GM12878 (cell line): ENCODE data around the gene PGAM2. TPM values are rescaled to one million over a fixed set of nuclear protein-coding genes. Genes with fewer than 3 reads are reported as not detected.

ENCODE experiments used
- ATAC-seq: fragments of 200-7000 bp; cut with Tn5 transposase; 3 replicates; pipeline ENCODE4 v1.9.1; 2020; ENCODE audit warnings: mild to moderate bottlenecking, moderate library complexity
- BruUV-seq: library from RNA; stranded (reverse); fragments of 400-500 nt; replicated peaks from 2 replicates; lab custom pipeline; 2021; lab: Mats Ljungman, UMichigan
- CTCF ChIA-PET: fragments of 300-600 bp; sonication (Branson Sonifier 250); formaldehyde crosslinking; extraction: SDS; loops from one replicate; lab custom pipeline; 2021; ENCODE audit warnings: inconsistent platforms; lab: Yijun Ruan, JAX
- POLR2A ChIA-PET: fragments of 350-600 bp; formaldehyde crosslinking; extraction: SDS; loops from one replicate; lab custom pipeline; 2021; ENCODE audit warnings: inconsistent platforms; lab: Charles Lee
- RAD21 ChIA-PET: fragments of 300-600 bp; sonication (Branson Sonifier 250); formaldehyde crosslinking; loops from one replicate; lab custom pipeline; 2023; ENCODE audit warnings: antibody characterized with exemption; ENCODE audit not compliant: unreplicated experiment; lab: Charles Lee
- SMC1A ChIA-PET: fragments of 300-600 bp; sonication (Branson Sonifier 250); formaldehyde crosslinking; loops from one replicate; lab custom pipeline; 2023; ENCODE audit not compliant: unreplicated experiment, uncharacterized antibody; lab: Charles Lee
- DNase-seq: peaks from one replicate; pipeline ENCODE4 v3.0.0-alpha.2; 2011; ENCODE audit warnings: low read depth, low spot score
- FAIRE-seq: peaks from 3 replicates; lab custom pipeline; 2011; peaks lifted over from hg19 to GRCh38; lab: Jason Lieb, UNC
- H2AFZ ChIP-seq: 2 replicates; pipeline ENCODE4 v1.6.0; 2011; ENCODE audit warnings: low read depth, low read length, control low read depth; ENCODE audit not compliant: control insufficient read depth
- H3K27ac ChIP-seq: 2 replicates; pipeline ENCODE4 v1.5.1; 2011; ENCODE audit warnings: control low read depth; ENCODE audit not compliant: control insufficient read depth, insufficient read depth
- H3K27me3 ChIP-seq, 2 experiments: replicated peaks in 1 of 2; 2 replicates each; pipeline versions ENCODE4 v1.6.0 to v1.6.1; 2011; ENCODE audit warnings: low read length in 1 of 2; ENCODE audit not compliant: control insufficient read depth in 2 of 2, insufficient read depth in 2 of 2
- H3K36me3 ChIP-seq, 2 experiments: 2 replicates each; pipeline ENCODE4 v1.5.1; 2011; ENCODE audit warnings: low read length in 1 of 2; ENCODE audit not compliant: control insufficient read depth in 2 of 2, insufficient read depth in 2 of 2
- H3K4me1 ChIP-seq: 2 replicates; pipeline ENCODE4 v1.6.1; 2011; ENCODE audit warnings: mild to moderate bottlenecking, low read length, moderate library complexity, mixed read lengths; ENCODE audit not compliant: control insufficient read depth, insufficient read depth
- H3K4me2 ChIP-seq: 2 replicates; pipeline ENCODE4 v1.6.0; 2011; ENCODE audit warnings: control low read depth; ENCODE audit not compliant: control insufficient read depth, insufficient read depth
- H3K4me3 ChIP-seq: fragments of 200-600 bp; sonication (generic); 2 replicates; pipeline ENCODE4 v1.5.1; 2016
- H3K79me2 ChIP-seq: 2 replicates; pipeline ENCODE4 v1.6.0; 2011; ENCODE audit warnings: low read length; ENCODE audit not compliant: control insufficient read depth, insufficient read depth
- H3K9ac ChIP-seq: 2 replicates; pipeline ENCODE4 v1.8.0; 2011; ENCODE audit warnings: low read length, control low read depth, mixed read lengths; ENCODE audit not compliant: control insufficient read depth, insufficient read depth
- H3K9me3 ChIP-seq: replicated peaks from 3 replicates; pipeline ENCODE4 v1.5.1; 2011; ENCODE audit warnings: mild to moderate bottlenecking, low read length; ENCODE audit not compliant: control insufficient read depth, insufficient read depth
- H4K20me1 ChIP-seq: 2 replicates; pipeline ENCODE4 v1.6.0; 2011; ENCODE audit not compliant: control insufficient read depth, insufficient read depth
- CHD4 ChIP-seq: fragments of 200-600 bp; sonication (generic); IDR thresholded peaks from 2 replicates; pipeline ENCODE4 v1.6.1; 2016; ENCODE audit warnings: mild to moderate bottlenecking
- CREB1 ChIP-seq: IDR thresholded peaks from 2 replicates; pipeline ENCODE4 v1.6.1; 2012; ENCODE audit warnings: low read depth, mild to moderate bottlenecking, inconsistent platforms
- EGR1 ChIP-seq, 2 experiments: IDR thresholded peaks; 1 replicate in 1 of 2; 2 replicates in 1 of 2; pipeline ENCODE4 v1.6.1; 2011 to 2012; ENCODE audit warnings: low read depth in 2 of 2, low read length in 2 of 2, borderline replicate concordance in 1 of 2, mild to moderate bottlenecking in 1 of 2, moderate library complexity in 1 of 2
- ESRRA ChIP-seq: IDR thresholded peaks from 2 replicates; pipeline ENCODE4 v1.6.1; 2012; ENCODE audit warnings: mild to moderate bottlenecking, low read length, improper control_type of control experiment
- FOXK2 ChIP-seq: fragments of 450-650 bp; IDR thresholded peaks from 2 replicates; pipeline ENCODE4 v1.6.1; 2017; ENCODE audit warnings: mild to moderate bottlenecking, moderate library complexity
- HDAC6 ChIP-seq: fragments of 200-600 bp; sonication (generic); IDR thresholded peaks from one replicate; pipeline ENCODE4 v1.8.0; 2017; ENCODE audit warnings: antibody characterized with exemption; ENCODE audit not compliant: unreplicated experiment
- KDM1A ChIP-seq: fragments of 200-600 bp; sonication (generic); IDR thresholded peaks from 2 replicates; pipeline ENCODE4 v1.6.1; 2016; ENCODE audit warnings: borderline replicate concordance
- KLF5 ChIP-seq: fragments of 450-650 bp; IDR thresholded peaks from 2 replicates; pipeline ENCODE4 v1.6.1; 2014; ENCODE audit warnings: mild to moderate bottlenecking; ENCODE audit not compliant: partially characterized antibody
- MAX ChIP-seq: IDR thresholded peaks from 2 replicates; pipeline ENCODE4 v1.6.1; 2012; ENCODE audit warnings: low read depth, low read length, improper control_type of control experiment
- MEF2B ChIP-seq: fragments of 450-650 bp; IDR thresholded peaks from 2 replicates; pipeline ENCODE4 v1.6.1; 2018; ENCODE audit warnings: mild to moderate bottlenecking, moderate library complexity; ENCODE audit not compliant: partially characterized antibody, poor library complexity, severe bottlenecking
- MYC ChIP-seq: IDR thresholded peaks from 2 replicates; pipeline ENCODE4 v1.6.1; 2011; ENCODE audit warnings: mild to moderate bottlenecking, low read length, moderate library complexity, inconsistent platforms; ENCODE audit not compliant: insufficient read depth, insufficient replicate concordance, insufficient read length, severe bottlenecking
- NBN ChIP-seq: fragments of 450-650 bp; IDR thresholded peaks from 2 replicates; pipeline ENCODE4 v1.6.1; 2016
- NFIC ChIP-seq: IDR thresholded peaks from 2 replicates; pipeline ENCODE4 v1.6.1; 2012; ENCODE audit warnings: low read depth, mild to moderate bottlenecking, inconsistent platforms, low read length, moderate library complexity
- RUNX3 ChIP-seq: IDR thresholded peaks from 2 replicates; pipeline ENCODE4 v1.6.1; 2012; ENCODE audit warnings: low read length, inconsistent platforms
- ZNF207 ChIP-seq: fragments of 450-650 bp; IDR thresholded peaks from 2 replicates; pipeline ENCODE4 v1.6.1; 2014; ENCODE audit warnings: antibody characterized with exemption, mild to moderate bottlenecking, borderline replicate concordance
- WGBS: methylation state at CpG from one replicate; pipeline ENCODE4 v1.1.6; 2016; ENCODE audit warnings: low lambda C conversion rate; ENCODE audit not compliant: insufficient replicate concordance, insufficient coverage; ENCODE audit errors: missing lambda C conversion rate; 5-methylcytosine and 5-hydroxymethylcytosine counted together
- in situ Hi-C: fragments of 300-500 bp; cut with MboI; formaldehyde crosslinking; loops from 9 replicates; pipeline ENCODE4 v1.14.3; 2018; ENCODE audit warnings: mixed read lengths
- intact Hi-C: fragments of 100-400 bp; cut with micrococcal nuclease; formaldehyde crosslinking; loops from one replicate; pipeline ENCODE4 v1.14.2; 2022; ENCODE audit not compliant: unreplicated experiment
- polyA plus RNA-seq, 11 experiments: library from polyadenylated mRNA; depleted of rRNA in 4 of 11; unstranded in 6 of 11; stranded (reverse) in 5 of 11; fragments of >200 nt; fragmentation: Nextera tagmentation in 4 of 11; fragmentation: Illumina TruSeq in 1 of 11; extraction: Ambion mirVana in 4 of 11; extraction: Trizol in 1 of 11; gene quantifications; 1 replicate in 1 of 11; 2 replicates in 10 of 11; pipeline versions ENCODE4 v1.2.1 to v1.2.3, GENCODE V29; 2011 to 2016; ENCODE audit warnings: inconsistent platforms in 2 of 11, missing spikeins in 2 of 11, low read depth in 1 of 11
- total RNA-seq, 4 experiments: library from RNA; depleted of rRNA in 3 of 4; stranded (reverse); fragments of >200 nt in 3 of 4; fragmentation: Illumina TruSeq in 1 of 4; extraction: Trizol in 1 of 4; gene quantifications; 2 replicates each; pipeline versions ENCODE4 v1.2.1 to v1.2.3, GENCODE V29; 2013 to 2021

The PGAM2 gene
- total and polyA plus RNA-seq, 10 of the 15 experiments (the other 5 are each of a cell fraction or from before 2014, with no cell fraction given) = not detected

GRCh38 chr7:44059219-44060090 is 5.9 kb downstream of the PGAM2 start:
- H3K79me2 ChIP-seq = no peaks in the 10 kb centered on the region
- intact Hi-C loops (no loop called here), in situ Hi-C loops (no loop called here)
- TF ChIP-seq FOXK2 (no peak), MEF2B (peak; percentile 59), ZNF207 (no peak), KDM1A (no peak), HDAC6 (no peak), ESRRA (no peak), EGR1 (IDR thresholded peaks at IDR 0.05; ENCODE audit: borderline replicate concordance in 1 of 2, low read depth in 2 of 2, low read length in 2 of 2) (peak in 1 of 2 experiments; percentile 88; a peak in 2 of 3 replicates), CREB1 (0 out of 2 replicates have a peak, but pooled peaks have one; percentile 53), CHD4 (no peak), KLF5 (no peak), NFIC (no peak), NBN (no peak), MAX (no peak), RUNX3 (peak; percentile 58), MYC (no peak)
- peak overlapping the region; percentile 37 for H3K27ac ChIP-seq
- no peaks in the 10 kb centered on the region for H3K9me3 ChIP-seq
- FAIRE-seq (no peak), DNase-seq (no peak), ATAC-seq (peak; percentile 71)
- POLR2A ChIA-PET = no interaction called here
- no TSS peak for BruUV-seq
- no peak overlapping the region for H2AFZ ChIP-seq
- H3K4me3 ChIP-seq = no peak overlapping the region
- H4K20me1 ChIP-seq = peaks cover 3% of the 10 kb centered on the region; the same call in 1 of the 2 replicates
- H3K27me3 ChIP-seq = no peaks in the 10 kb centered on the region
- H3K4me1 ChIP-seq = peaks cover 24% of the 10 kb centered on the region
- RAD21 ChIA-PET = no interaction called here
- peaks cover 44 to 50% of the 10 kb centered on the region in 2 experiments for H3K36me3 ChIP-seq
- 33% methylated on average over 14 of the region's 14 CpGs for WGBS
- H3K4me2 ChIP-seq = no peak overlapping the region
- CTCF ChIA-PET = no interaction called here
- H3K9ac ChIP-seq = no peak overlapping the region
- SMC1A ChIA-PET = interaction anchor here (1.8 kb wide), 1 partner anchor 15 kb away, joined by 6 read pairs; the partner anchor contains the start of gene DBNL
